ENCODE measurements around the gene EXOC6. TPM values are rescaled to one million over a fixed set of nuclear protein-coding genes. Genes with fewer than 3 reads are reported as not detected.

EXOC6 gene
- polyA plus RNA-seq, 1 donor from 2014 or later = 26.3 TPM

- H3K4me3 ChIP-seq (ENCODE audit: low read length) = no peak overlapping the region
- H3K9ac ChIP-seq (ENCODE audit: low read length) = no peak overlapping the region
- H3K9me2 ChIP-seq (ENCODE audit: insufficient read depth, low read length) = no peaks in the 10 kb centered on the region
- no peak overlapping the region for H3K4me2 ChIP-seq (ENCODE audit: low read length)
- H3K27me3 ChIP-seq (ENCODE audit: insufficient read depth, low read depth, low read length) = no peaks in the 10 kb centered on the region
- H3K9me3 ChIP-seq (ENCODE audit: low read length) = no peaks in the 10 kb centered on the region
- no peak overlapping the region for H2AFZ ChIP-seq (ENCODE audit: low read depth, low read length)
- H4K20me1 ChIP-seq (ENCODE audit: insufficient read depth) = no peaks in the 10 kb centered on the region
- H3K27ac ChIP-seq (ENCODE audit: low read length) = no peak overlapping the region
- no peaks in the 10 kb centered on the region for H3K79me2 ChIP-seq (replicated peaks; ENCODE audit: insufficient read depth, low read length)
- no peaks in the 10 kb centered on the region for H3F3A ChIP-seq (ENCODE audit: insufficient read depth, low read length, poor library complexity, severe bottlenecking)
- TF ChIP-seq REST (IDR thresholded peaks at IDR 0.05; ENCODE audit: borderline replicate concordance) (no peak), POLR2AphosphoS5 (IDR thresholded peaks at IDR 0.05) (no peak), TAF1 (IDR thresholded peaks at IDR 0.05; ENCODE audit: low read depth) (no peak), SMC3 (conservative IDR thresholded peaks at IDR 0.05; ENCODE audit: poor library complexity) (no peak), EP300 (conservative IDR thresholded peaks at IDR 0.05; ENCODE audit: poor library complexity, severe bottlenecking) (no peak), MXI1 (conservative IDR thresholded peaks at IDR 0.05; ENCODE audit: poor library complexity, severe bottlenecking) (no peak), CTCF (IDR thresholded peaks at IDR 0.05; ENCODE audit: poor library complexity, severe bottlenecking) (no peak), RAD21 (conservative IDR thresholded peaks at IDR 0.05) (no peak), EZH2 (IDR thresholded peaks at IDR 0.05; ENCODE audit: borderline replicate concordance, insufficient read depth, low read length, poor library complexity, severe bottlenecking) (no peak)
- no peaks in the 10 kb centered on the region for H3K36me3 ChIP-seq (ENCODE audit: insufficient read depth, low read length)
Observed at GRCh38 chr10:93085272-93085859, 237.0 kb downstream of the EXOC6 start.

GRCh38 chr10:93086289-93086688 is 238.0 kb downstream of the EXOC6 start:
- H3K9ac ChIP-seq (ENCODE audit: low read length) = no peak overlapping the region
- no peaks in the 10 kb centered on the region for H3K27me3 ChIP-seq (ENCODE audit: insufficient read depth, low read depth, low read length)
- no peaks in the 10 kb centered on the region for H3K9me3 ChIP-seq (ENCODE audit: low read length)
- TF ChIP-seq EP300 (conservative IDR thresholded peaks at IDR 0.05; ENCODE audit: poor library complexity, severe bottlenecking) (no peak), MXI1 (conservative IDR thresholded peaks at IDR 0.05; ENCODE audit: poor library complexity, severe bottlenecking) (no peak), TAF1 (IDR thresholded peaks at IDR 0.05; ENCODE audit: low read depth) (no peak), REST (IDR thresholded peaks at IDR 0.05; ENCODE audit: borderline replicate concordance) (no peak), EZH2 (IDR thresholded peaks at IDR 0.05; ENCODE audit: borderline replicate concordance, insufficient read depth, low read length, poor library complexity, severe bottlenecking) (no peak), POLR2AphosphoS5 (IDR thresholded peaks at IDR 0.05) (no peak), SMC3 (conservative IDR thresholded peaks at IDR 0.05; ENCODE audit: poor library complexity) (no peak)
- H4K20me1 ChIP-seq (ENCODE audit: insufficient read depth) = no peaks in the 10 kb centered on the region
- H3F3A ChIP-seq (ENCODE audit: insufficient read depth, low read length, poor library complexity, severe bottlenecking) = no peaks in the 10 kb centered on the region
- H3K9me2 ChIP-seq (ENCODE audit: insufficient read depth, low read length) = no peaks in the 10 kb centered on the region
- H3K27ac ChIP-seq (ENCODE audit: low read length) = no peak overlapping the region
- no peak overlapping the region for H3K4me2 ChIP-seq (ENCODE audit: low read length)
- H3K36me3 ChIP-seq (ENCODE audit: insufficient read depth, low read length) = no peaks in the 10 kb centered on the region
- no peak overlapping the region for H3K4me3 ChIP-seq (ENCODE audit: low read length)
- H3K79me2 ChIP-seq (replicated peaks; ENCODE audit: insufficient read depth, low read length) = no peaks in the 10 kb centered on the region
- no peak overlapping the region for H2AFZ ChIP-seq (ENCODE audit: low read depth, low read length)

Measured in neural cell (in vitro differentiated cells).